Measurements from ENCODE around the gene GSC.
"Not testable (repeated sequence)": the region's sequence is repeated elsewhere in the genome, so short reads cannot be mapped to it uniquely, and the experiment has no call there.

Gene GSC

DNA sequence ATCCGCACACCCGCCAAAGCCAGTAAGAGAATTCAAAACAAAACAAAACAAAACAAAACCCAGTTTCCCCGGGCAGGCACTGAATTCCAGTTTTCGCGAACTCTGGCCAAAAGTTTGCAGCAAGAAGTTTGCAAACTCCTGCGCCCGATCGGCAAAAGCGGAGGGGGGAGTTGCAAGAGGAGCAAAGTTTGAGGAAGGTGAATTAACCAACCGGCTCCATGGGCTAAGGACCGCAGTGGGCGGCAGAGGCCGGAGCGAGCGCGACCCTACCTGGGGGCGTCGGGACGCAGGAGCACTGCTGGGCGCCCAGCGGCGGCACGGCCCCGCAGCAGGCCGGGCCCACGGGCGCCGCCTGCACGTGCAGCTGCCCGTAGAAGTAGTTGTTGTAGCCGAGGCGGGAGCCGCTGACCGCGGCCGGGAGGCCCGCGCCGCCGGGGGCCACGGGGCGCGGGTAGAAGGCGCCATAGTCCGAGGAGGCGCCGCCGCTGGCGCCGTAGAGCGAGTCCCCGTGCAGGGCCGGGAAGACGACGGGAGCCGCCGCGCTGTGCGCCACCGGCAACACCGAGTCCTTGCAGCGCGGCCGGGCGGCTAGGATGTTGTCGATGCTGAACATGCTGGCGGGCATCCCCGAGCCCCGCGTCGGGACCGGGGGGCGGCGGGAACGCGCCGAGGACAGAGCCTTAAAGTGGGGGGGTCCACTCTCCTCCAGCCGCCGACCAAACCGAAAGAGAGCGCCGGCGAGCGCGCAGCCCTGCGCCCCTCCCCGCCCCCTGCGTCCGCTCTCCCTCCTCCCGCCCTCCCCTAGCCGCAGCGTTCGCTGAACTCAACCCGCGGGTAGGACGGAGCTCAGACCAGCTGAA lies at the start of gene GSC:
Gene GSC, minus strand, starts transcription at position 723 of the 860 bp plus-strand sequence. Its CDS starts 98 bp downstream, at position 625.
- H3K27me3 ChIP-seq (ENCODE audit: control insufficient read depth, insufficient read depth, low read length) = peaks cover 90% of the 10 kb centered on the region

DNA sequence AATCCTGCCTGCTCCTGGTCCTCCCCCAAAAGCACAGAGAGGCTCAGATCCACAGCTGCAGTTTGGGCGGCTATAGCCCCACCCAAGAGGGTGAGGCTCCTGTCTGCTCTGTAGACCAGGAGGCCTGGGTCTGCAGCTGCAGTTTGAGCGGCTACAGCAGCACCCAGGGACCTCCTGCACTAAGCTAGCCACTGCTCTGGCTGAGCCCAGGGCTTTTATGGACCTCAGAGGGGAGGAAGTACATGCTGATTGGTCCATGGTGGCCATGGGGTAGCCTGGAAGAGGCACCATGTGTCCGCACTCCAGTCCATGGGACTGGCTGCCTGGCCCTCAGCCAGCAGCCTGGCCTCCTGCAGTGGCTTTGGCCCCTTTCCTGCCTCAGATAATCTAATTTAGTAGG lies 49.6 kb upstream of the GSC start:
- Histone ChIP-seq H3K27me3 (ENCODE audit: control insufficient read depth, insufficient read depth, low read length) (no peaks in the 10 kb centered on the region), H3K9ac (ENCODE audit: low read length) (no peak overlapping the region), H3K36me3 (ENCODE audit: control insufficient read depth, insufficient read depth, low read length) (no peaks in the 10 kb centered on the region), H3K9me3 (ENCODE audit: control insufficient read depth, low read length) (no peaks in the 10 kb centered on the region), H3K4me1 (ENCODE audit: control insufficient read depth, insufficient read depth, low read length) (no peaks in the 10 kb centered on the region), H3K4me3 (ENCODE audit: low read length) (no peak overlapping the region)

More for the DNA sequence above, at the start of gene GSC:
- H3K9ac ChIP-seq (ENCODE audit: low read length) = peak within 1 kb of the TSS; percentile 13
- no peaks in the 10 kb centered on the region for H3K9me3 ChIP-seq (ENCODE audit: control insufficient read depth, low read length)
- peaks cover 21% of the 10 kb centered on the region for H3K4me1 ChIP-seq (ENCODE audit: control insufficient read depth, insufficient read depth, low read length)
- peak within 1 kb of the TSS; percentile 19 for H3K4me3 ChIP-seq (ENCODE audit: low read length)
- no peaks in the 10 kb centered on the region for H3K36me3 ChIP-seq (ENCODE audit: control insufficient read depth, insufficient read depth, low read length)

DNA sequence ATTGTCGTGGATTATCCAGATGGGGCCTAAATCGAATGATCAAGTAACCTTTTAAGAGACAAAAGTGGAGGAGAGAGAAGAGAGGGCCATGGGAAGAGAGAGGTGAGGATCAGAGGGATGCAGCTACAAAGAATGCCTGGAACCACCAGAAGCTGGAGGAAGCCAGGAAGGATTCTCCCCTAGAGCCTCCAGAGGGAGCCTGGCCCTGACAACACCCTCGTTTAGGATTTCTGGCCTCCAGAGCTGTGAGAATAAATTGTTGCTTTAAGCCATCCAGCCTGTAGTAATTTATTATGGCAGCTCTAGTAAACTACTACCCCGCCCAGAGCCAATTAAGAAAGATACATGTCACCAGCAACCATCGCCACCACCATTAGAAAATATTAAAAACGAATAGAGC lies 46.2 kb upstream of the GSC start:
- no peaks in the 10 kb centered on the region for H3K36me3 ChIP-seq (ENCODE audit: control insufficient read depth, insufficient read depth, low read length)
- H3K9me3 ChIP-seq (ENCODE audit: control insufficient read depth, low read length) = no peaks in the 10 kb centered on the region
- peaks cover 6% of the 10 kb centered on the region for H3K27me3 ChIP-seq (ENCODE audit: control insufficient read depth, insufficient read depth, low read length)
- no peaks in the 10 kb centered on the region for H3K4me1 ChIP-seq (ENCODE audit: control insufficient read depth, insufficient read depth, low read length)
- no peak overlapping the region for H3K4me3 ChIP-seq (ENCODE audit: low read length)
- no peak overlapping the region for H3K9ac ChIP-seq (ENCODE audit: low read length)

DNA sequence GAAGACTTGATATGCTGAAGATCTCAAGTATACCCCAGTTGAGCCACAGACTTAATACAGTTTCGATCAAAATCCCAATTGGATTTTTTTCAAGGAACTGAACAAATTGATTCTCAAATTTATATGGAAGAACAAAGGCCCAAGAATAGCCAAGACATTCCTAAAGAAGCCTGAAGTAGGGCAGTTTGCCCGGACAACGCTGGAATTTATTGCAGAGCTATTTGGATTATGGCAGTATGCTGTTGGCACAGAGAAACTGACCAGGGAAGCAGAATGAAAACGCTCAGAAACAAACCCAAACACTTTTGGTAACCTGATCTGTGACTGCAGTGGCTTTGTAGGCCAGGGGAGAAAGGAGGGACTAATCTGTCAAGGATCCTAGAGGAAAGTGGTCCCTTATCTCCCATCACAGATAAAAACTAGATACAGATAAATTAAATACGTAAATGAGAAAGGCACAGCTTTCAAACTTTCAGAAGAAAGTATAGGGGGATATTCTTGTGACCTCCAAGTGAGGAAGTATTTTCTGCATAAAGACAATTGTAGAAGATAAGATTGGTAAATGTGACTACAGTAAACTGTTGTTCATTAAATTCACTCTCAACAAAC lies 35.9 kb upstream of the GSC start:
- Histone ChIP-seq H3K9me3 (ENCODE audit: control insufficient read depth, low read length) (no peaks in the 10 kb centered on the region), H3K4me3 (ENCODE audit: low read length) (no peak overlapping the region), H3K27me3 (ENCODE audit: control insufficient read depth, insufficient read depth, low read length) (no peaks in the 10 kb centered on the region), H3K9ac (ENCODE audit: low read length) (no peak overlapping the region), H3K36me3 (ENCODE audit: control insufficient read depth, insufficient read depth, low read length) (no peaks in the 10 kb centered on the region), H3K4me1 (ENCODE audit: control insufficient read depth, insufficient read depth, low read length) (no peaks in the 10 kb centered on the region)

GRCh38 chr14:94801225-94801624 lies 31.3 kb upstream of the GSC start:
- Histone ChIP-seq H3K27me3 (ENCODE audit: control insufficient read depth, insufficient read depth, low read length) (no peaks in the 10 kb centered on the region), H3K9me3 (ENCODE audit: control insufficient read depth, low read length) (no peaks in the 10 kb centered on the region), H3K4me1 (ENCODE audit: control insufficient read depth, insufficient read depth, low read length) (no peaks in the 10 kb centered on the region), H3K36me3 (ENCODE audit: control insufficient read depth, insufficient read depth, low read length) (no peaks in the 10 kb centered on the region), H3K4me3 (ENCODE audit: low read length) (no peak overlapping the region), H3K9ac (ENCODE audit: low read length) (no peak overlapping the region)

DNA sequence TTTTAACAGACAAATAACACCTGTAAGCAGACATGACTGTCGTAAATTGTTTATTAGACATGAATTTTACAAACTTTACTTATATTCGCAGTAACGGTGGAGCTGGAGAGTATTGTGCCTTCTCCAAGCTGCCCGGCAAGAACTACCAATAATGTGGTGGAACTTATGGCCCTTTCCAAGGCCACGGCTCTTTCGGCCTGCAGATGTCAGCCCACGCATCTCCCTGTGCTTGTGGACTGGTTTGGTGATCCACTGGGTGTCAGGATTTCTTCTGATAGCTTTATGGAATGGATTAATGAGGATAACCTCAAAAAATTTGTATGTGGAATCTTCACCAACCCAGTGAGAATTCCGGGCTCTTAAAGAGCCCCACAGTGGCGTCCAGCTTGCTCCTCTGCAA lies 30.9 kb upstream of the GSC start:
- not testable (repeated sequence) for H3K4me3 ChIP-seq (ENCODE audit: low read length); H3K9me3 ChIP-seq (ENCODE audit: control insufficient read depth, low read length); H3K4me1 ChIP-seq (ENCODE audit: control insufficient read depth, insufficient read depth, low read length); H3K36me3 ChIP-seq (ENCODE audit: control insufficient read depth, insufficient read depth, low read length); H3K9ac ChIP-seq (ENCODE audit: low read length); H3K27me3 ChIP-seq (ENCODE audit: control insufficient read depth, insufficient read depth, low read length)

DNA sequence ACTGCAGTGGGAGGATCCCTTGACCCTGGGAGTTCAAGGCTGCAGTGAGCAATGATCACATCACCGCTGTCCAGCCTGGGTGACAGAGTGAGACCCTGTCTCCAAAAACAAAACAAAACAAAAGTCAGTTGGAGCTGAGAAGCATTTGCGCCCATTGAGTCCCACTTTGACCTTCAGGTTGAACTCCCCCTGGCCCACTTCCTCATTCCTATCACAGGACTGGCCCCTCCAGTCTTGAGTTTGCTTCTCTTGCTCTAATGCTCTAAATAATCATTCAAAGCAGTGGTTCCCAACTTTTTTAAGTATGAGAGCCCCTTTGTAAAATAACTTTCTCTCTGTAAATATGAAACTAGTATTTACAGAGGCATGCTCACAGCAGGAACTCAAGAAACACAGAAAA lies 28.0 kb upstream of the GSC start:
- Histone ChIP-seq H3K4me3 (ENCODE audit: low read length) (no peak overlapping the region), H3K9ac (ENCODE audit: low read length) (no peak overlapping the region), H3K36me3 (ENCODE audit: control insufficient read depth, insufficient read depth, low read length) (no peaks in the 10 kb centered on the region), H3K9me3 (ENCODE audit: control insufficient read depth, low read length) (no peaks in the 10 kb centered on the region), H3K27me3 (ENCODE audit: control insufficient read depth, insufficient read depth, low read length) (no peaks in the 10 kb centered on the region), H3K4me1 (ENCODE audit: control insufficient read depth, insufficient read depth, low read length) (no peaks in the 10 kb centered on the region)

DNA sequence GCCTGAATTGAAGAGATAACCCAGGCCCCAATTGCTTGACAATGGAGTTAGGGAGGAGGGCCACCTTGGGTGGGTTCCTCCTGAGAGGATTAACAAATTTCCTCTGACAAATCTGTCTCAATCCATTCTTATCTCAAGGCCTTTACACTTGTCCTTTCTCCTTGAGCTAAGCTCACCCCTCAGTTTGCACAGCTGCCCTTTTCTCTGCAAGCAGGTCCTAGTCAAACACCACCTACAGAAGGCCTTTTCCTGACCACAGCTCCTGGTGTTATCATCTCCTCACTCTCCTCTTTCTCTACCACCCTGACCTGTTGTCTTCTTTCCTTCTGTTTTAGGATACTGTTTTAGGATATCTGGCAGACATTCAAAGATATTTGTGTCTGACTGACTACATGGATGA lies 26.4 kb upstream of the GSC start:
- H3K4me1 ChIP-seq (ENCODE audit: control insufficient read depth, insufficient read depth, low read length) = no peaks in the 10 kb centered on the region
- no peaks in the 10 kb centered on the region for H3K27me3 ChIP-seq (ENCODE audit: control insufficient read depth, insufficient read depth, low read length)
- no peak overlapping the region for H3K4me3 ChIP-seq (ENCODE audit: low read length)
- H3K9ac ChIP-seq (ENCODE audit: low read length) = no peak overlapping the region
- H3K9me3 ChIP-seq (ENCODE audit: control insufficient read depth, low read length) = no peaks in the 10 kb centered on the region
- H3K36me3 ChIP-seq (ENCODE audit: control insufficient read depth, insufficient read depth, low read length) = no peaks in the 10 kb centered on the region

DNA sequence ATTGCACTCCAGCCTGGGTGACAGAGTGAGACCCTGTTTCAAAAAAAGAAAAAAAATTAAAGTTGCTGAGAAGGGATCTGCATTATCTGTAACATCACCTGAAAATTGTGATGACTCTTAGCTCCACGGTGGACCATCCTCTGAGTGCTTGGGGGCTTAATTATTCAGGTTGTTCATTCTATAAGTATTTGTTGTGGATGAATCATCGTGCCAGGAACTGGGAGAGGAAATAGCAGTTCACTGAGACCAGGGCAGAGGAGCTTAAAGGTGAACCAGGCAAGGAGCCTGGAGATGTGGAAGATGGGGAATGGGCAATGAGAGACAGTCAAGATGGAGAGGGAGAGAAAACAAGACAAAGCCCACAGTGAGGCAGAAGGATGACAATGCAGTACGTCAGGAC lies 25.5 kb upstream of the GSC start:
- no peaks in the 10 kb centered on the region for H3K9me3 ChIP-seq (ENCODE audit: control insufficient read depth, low read length)
- H3K9ac ChIP-seq (ENCODE audit: low read length) = no peak overlapping the region
- no peaks in the 10 kb centered on the region for H3K36me3 ChIP-seq (ENCODE audit: control insufficient read depth, insufficient read depth, low read length)
- no peaks in the 10 kb centered on the region for H3K27me3 ChIP-seq (ENCODE audit: control insufficient read depth, insufficient read depth, low read length)
- H3K4me1 ChIP-seq (ENCODE audit: control insufficient read depth, insufficient read depth, low read length) = no peaks in the 10 kb centered on the region
- H3K4me3 ChIP-seq (ENCODE audit: low read length) = no peak overlapping the region

- no peaks in the 10 kb centered on the region for H3K27me3 ChIP-seq (ENCODE audit: control insufficient read depth, insufficient read depth, low read length)
- H3K4me1 ChIP-seq (ENCODE audit: control insufficient read depth, insufficient read depth, low read length) = no peaks in the 10 kb centered on the region
- no peaks in the 10 kb centered on the region for H3K36me3 ChIP-seq (ENCODE audit: control insufficient read depth, insufficient read depth, low read length)
- H3K9ac ChIP-seq (ENCODE audit: low read length) = no peak overlapping the region
- no peak overlapping the region for H3K4me3 ChIP-seq (ENCODE audit: low read length)
- H3K9me3 ChIP-seq (ENCODE audit: control insufficient read depth, low read length) = no peaks in the 10 kb centered on the region
These were observed 24.0 kb upstream of the GSC start for GRCh38 chr14:94793901-94794300.

GRCh38 chr14:94787655-94788054 lies 17.7 kb upstream of the GSC start:
- Histone ChIP-seq H3K36me3 (ENCODE audit: control insufficient read depth, insufficient read depth, low read length) (no peaks in the 10 kb centered on the region), H3K9me3 (ENCODE audit: control insufficient read depth, low read length) (no peaks in the 10 kb centered on the region), H3K9ac (ENCODE audit: low read length) (no peak overlapping the region), H3K27me3 (ENCODE audit: control insufficient read depth, insufficient read depth, low read length) (no peaks in the 10 kb centered on the region), H3K4me3 (ENCODE audit: low read length) (no peak overlapping the region), H3K4me1 (ENCODE audit: control insufficient read depth, insufficient read depth, low read length) (no peaks in the 10 kb centered on the region)

DNA sequence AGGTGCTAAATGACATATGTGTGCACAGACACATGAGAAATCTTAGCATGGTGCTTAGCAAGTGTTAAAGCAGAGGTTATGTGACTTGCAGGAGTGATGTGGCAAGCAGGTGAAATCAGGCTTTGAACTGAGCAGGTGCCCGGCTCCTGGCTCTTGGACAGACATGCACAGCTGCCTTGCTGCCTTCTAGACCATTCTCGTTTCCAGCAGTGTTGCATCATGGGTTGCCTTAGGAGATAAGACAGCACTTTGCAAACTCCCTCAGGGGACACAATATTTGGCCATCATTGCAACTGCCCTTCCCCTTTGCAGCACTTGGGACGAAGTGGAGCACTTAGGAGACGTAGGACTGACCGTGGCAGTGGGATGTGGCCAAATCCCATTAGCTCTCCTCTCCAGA lies 17.2 kb upstream of the GSC start:
- Histone ChIP-seq H3K27me3 (ENCODE audit: control insufficient read depth, insufficient read depth, low read length) (no peaks in the 10 kb centered on the region), H3K4me1 (ENCODE audit: control insufficient read depth, insufficient read depth, low read length) (no peaks in the 10 kb centered on the region), H3K4me3 (ENCODE audit: low read length) (no peak overlapping the region), H3K9me3 (ENCODE audit: control insufficient read depth, low read length) (no peaks in the 10 kb centered on the region), H3K36me3 (ENCODE audit: control insufficient read depth, insufficient read depth, low read length) (no peaks in the 10 kb centered on the region), H3K9ac (ENCODE audit: low read length) (no peak overlapping the region)
